ENCODE results near the gene SH3RF3.

The SH3RF3 gene

DNA sequence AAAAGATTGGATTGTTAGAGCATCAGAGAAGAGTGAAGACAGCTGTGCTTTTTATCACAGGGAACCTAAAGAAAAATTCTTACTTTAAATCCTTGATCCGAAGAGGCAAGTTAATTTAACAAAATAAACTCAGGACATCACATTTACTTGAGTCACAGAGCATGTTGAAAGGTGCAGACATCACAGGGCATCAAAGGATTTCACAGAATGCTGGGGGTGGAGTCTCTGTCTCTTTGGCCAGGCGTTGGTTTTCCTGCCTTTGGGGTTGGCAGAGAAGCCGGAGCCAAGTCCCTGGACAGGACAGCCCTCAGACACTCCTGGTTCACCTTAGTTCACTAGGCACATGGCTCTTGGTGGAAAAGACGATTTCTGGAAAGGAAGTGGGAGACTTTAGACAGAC lies 56.3 kb downstream of the SH3RF3 start:
- no peak for DNase-seq

- no peak for DNase-seq
Observed at GRCh38 chr2:109185821-109186570, 57.0 kb downstream of the SH3RF3 start.

DNA sequence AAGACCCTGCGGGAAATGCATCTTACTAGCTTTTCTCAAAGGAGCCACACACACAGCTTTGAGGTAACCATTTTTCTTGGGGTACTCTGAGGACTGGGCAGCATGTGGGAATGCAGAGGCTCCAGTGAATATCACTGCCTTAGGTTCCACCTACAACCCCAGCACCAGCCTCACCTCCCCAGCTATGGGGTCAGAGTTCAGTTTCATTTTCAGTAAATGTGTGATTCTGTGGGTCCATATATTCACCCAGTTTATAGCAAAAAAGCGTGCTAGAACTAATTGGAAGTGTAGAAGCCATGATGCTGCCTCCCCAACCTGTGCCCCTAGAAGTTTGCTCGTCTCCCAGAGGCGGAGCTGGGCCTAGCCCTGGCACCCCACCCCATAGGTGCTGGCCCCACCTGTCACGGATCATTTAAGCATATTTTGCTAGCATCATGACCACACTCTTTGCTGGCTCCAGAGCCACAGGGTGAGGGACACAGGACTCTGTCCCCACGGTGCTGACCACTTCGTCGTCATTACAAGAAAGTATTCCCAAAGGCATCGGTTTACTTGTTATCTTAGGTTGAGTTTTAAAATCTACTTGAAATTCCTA lies 57.7 kb downstream of the SH3RF3 start:
- no peak for DNase-seq

- no peak for DNase-seq
Observed at GRCh38 chr2:109187711-109188495, 58.9 kb downstream of the SH3RF3 start.

GRCh38 chr2:109188496-109188890 lies 59.5 kb downstream of the SH3RF3 start:
- DNase-seq: no peak

DNA sequence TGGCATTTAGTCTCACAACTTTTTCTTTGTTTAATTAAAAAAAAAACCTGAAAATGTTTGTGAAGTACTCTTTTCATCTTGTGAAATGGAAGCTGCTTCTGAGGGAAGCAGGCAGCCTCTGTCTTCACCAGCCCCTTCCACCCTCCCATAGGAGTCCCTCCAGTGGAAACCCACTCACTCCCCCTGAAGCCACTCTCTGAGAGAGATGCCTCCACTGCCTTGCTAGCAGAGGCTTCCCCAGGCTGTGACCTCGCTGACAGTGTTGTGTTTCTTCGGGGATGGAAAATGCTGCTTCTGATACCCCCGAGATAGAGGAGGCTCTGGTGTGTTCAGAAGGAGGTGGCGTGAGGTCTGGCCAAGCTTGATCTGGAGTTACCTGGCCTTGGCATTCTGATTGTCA lies 59.9 kb downstream of the SH3RF3 start:
- no peak for DNase-seq

- DNase-seq: no peak
Observed at GRCh38 chr2:109189751-109190150, 60.7 kb downstream of the SH3RF3 start.

- no peak for DNase-seq
Observed at GRCh38 chr2:109193807-109194619, 65.0 kb downstream of the SH3RF3 start.

DNA sequence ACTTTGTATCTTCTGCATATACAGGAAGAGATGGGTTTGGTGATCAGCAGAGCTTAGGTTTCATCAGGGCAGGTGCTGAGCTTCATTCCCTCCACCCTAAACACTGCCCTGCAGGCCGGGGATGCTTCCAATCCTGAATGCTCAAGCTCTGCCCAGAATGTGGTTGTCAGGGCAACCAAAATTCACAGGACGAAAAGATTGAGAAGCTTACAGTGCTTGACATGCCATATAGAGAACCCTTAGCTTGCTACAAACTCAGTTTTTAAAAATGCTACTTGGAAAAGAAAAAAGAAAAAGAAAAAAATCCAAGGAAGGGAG lies 65.6 kb downstream of the SH3RF3 start:
- no peak for DNase-seq

DNA sequence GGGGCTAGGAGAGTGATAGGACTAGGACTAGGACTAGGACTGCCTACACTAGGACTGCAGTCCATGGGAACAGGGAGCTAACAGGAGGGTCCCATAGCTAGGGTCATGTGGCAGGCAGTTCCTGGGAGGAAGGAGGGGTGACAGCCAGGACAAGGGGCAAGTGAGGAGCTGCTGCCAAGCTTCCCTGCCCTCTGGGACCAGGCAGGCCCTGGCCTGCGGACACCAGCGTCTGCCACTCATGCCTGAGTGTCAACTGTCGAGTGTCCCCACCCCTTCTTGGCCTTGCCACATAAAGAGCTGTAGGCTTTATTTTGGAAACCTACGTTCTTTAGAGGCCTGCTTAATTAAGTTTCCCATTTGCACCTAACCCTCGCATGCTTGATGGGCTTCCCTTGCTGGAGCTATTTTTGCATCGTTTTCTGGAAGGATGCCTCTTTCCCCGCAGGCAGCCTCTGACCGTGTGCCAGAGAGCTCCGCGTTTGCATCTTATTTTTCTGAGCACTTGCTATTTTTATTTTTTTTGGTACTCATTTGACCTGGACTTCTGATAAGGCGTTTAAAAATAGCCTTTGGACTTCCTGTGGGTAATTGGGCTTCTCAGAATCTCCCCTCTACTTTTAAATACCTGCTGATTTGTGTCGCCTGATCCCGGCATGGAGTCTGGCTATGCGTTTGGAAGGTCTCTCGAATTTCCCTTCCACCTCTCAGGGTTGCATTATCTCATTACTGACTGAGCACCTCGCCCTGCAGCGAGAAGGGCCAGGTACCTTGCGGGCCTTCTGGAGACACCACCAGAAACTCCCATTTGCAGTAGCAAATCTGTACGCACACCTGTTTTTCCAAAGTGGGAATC lies 66.4 kb downstream of the SH3RF3 start:
- no peak for DNase-seq

DNA sequence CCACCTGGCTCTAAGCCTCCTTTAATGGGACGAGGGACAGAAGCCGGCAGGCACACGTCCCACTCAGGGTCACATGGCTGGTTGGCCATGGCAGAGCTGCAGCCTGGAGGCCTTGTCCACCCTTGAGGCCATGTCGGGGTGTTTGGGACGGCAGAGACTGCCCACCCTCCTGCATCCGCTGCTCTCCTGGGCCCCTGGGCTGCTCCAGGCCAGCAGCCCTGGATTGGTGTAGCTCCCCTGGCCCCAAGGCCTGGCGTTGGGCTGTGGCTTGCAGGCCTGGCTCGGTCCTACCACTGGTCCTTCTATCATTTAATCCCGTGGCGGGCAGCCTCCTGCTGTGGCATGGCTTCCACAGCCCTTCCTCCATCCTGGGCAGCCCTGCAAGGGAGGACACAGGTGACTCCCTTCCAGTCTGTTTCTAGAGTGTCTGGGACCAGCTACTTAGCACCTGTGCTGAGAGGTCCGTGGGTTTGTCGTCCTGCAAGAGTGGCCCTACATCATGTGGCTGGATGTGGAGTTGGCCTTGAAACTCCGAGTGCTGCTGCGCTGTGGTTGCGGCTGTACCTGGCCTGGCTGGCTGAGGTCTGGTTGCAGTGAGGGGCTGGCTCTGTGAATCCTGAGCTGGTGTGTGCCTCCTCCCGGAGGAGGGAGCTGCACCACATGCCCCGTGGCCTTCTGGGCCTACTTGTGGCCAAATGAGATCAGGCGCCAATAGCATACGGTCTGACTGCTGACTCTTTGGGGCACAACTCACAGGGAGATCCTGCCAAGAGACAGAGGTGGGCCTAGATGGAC lies 67.3 kb downstream of the SH3RF3 start:
- no peak for DNase-seq

DNA sequence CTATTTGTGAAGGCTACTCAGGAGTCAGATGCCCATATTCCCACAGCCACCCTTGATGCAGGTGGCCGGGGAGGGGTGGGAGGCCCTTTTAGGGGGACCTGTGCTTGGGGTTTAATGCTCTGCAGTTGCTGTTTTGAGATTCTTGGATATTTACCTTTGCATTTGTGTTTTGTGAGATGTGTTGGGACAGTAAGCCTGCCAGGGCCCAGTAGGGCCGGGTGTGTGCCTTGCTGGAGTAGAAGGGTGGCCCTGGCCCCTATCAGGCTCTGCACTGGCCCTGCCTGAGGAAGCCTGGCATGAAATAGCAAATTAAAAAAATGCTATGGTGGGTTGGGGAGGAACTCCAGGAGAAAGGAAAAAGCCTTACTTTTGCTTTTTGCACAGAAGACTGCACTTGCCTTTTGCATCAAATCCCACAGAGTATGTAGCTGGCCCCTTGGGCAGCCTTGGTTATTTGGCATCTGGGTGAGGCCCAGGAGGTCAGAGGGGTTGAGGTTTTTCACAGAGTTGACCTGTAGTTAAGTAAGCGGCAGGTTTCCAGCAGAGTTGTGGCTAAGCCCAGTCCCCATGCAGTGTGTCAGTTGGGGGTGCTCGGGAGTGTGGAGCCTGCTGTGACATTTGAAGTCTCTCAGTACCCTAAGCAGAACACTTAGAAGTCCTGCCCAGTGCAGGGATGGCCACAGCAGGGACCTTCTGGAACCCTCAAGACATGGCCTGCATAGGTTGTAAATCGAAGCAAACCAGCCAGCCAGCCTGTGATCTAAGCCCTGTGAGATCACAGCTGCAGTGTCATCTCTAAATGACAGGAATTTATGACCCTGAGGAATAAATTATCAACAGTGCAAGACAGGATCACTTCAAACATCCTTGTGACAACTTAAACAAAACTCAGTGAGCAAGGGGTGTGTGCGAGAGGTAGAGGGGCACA lies 68.8 kb downstream of the SH3RF3 start:
- no peak for DNase-seq

- no peak for DNase-seq
Observed at GRCh38 chr2:109199790-109200189, 70.8 kb downstream of the SH3RF3 start.

GRCh38 chr2:109200616-109201464 lies 71.8 kb downstream of the SH3RF3 start:
- no peak for DNase-seq

GRCh38 chr2:109201465-109202327 lies 72.7 kb downstream of the SH3RF3 start:
- no peak for DNase-seq

GRCh38 chr2:109202486-109202885 lies 73.5 kb downstream of the SH3RF3 start:
- DNase-seq: no peak

DNA sequence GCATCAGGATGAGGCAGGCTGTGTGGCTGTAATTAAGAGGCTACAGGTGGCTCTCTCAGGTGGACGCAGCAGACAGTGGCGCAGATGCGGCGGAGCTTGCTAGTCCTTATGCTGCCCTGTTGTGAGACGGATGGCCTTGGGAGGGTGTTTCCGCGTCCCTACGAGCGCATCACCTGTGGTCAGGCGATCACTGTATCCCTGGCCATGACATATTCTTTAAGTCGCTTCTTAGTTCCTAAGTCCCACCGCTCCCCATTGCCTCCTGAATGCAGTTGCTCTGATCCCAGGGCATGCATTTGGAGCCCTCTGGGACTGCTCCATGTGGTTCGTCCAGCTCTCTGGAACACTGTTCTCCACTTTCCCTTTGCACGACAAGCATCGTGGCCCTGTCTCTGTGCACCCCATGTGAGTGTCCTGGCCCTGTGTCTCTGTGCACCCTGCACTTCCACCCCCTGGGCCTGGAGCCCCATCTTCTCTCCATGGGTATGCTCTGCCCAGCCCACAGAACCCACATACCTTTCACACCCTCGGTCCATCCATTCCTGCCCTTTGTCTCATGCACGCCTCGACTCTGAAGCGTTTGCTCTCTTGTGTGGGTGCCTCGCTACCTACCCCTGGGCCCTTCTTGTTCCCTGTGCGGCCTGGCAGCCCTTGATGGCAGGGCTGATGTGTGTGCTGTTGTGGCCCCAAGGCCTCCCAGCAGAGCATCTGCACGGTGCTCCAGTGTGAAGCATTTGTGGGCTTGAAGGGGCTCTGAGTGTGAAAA lies 74.4 kb downstream of the SH3RF3 start:
- DNase-seq: no peak

Measured in effector CD8-positive, alpha-beta T cell (primary cell).